ENCODE data around the gene DGKB. TPM values are rescaled to one million over a fixed set of nuclear protein-coding genes. Genes with fewer than 3 reads are reported as not detected.

The DGKB gene
- total RNA-seq = 10 to 100 TPM in 2 of 4 donors, 1 to 10 TPM in 2; 4.4 to 33.1 (median 9.3) TPM

- TF ChIP-seq CTCF (IDR thresholded peaks at IDR 0.05) = no peak
- no peak for TF ChIP-seq POLR2A (IDR thresholded peaks at IDR 0.05)
- no peaks in the 10 kb centered on the region for H3K36me3 ChIP-seq
- no peaks in the 10 kb centered on the region for H3K9me3 ChIP-seq
- intact Hi-C loops (cut with DNase I; ENCODE audit: low total_unique reads) = no loop called here
- DNase-seq = peak; percentile 69 to 74
- H3K27me3 ChIP-seq = no peaks in the 10 kb centered on the region
- no peaks in the 10 kb centered on the region for H3K4me1 ChIP-seq
- peak within 1 kb of the TSS; percentile 66 to 78 for H3K27ac ChIP-seq
- peak within 1 kb of the TSS; percentile 28 to 37 for H3K4me3 ChIP-seq
Observed at GRCh38 chr7:14902589-14903067, at the start of gene DGKB. DGKB (minus strand) TSS chr7:14902751.

GRCh38 chr7:14950013-14950412, 47.5 kb upstream of the DGKB start:
- H3K9me3 ChIP-seq = no peaks in the 10 kb centered on the region
- TF ChIP-seq CTCF (IDR thresholded peaks at IDR 0.05) (no peak), POLR2A (IDR thresholded peaks at IDR 0.05) (no peak)
- intact Hi-C loops (cut with DNase I; ENCODE audit: low total_unique reads) = no loop called here

GRCh38 chr7:14938181-14938580, 35.6 kb upstream of the DGKB start:
- Histone ChIP-seq H3K27me3 (no peaks in the 10 kb centered on the region), H3K9me3 (no peaks in the 10 kb centered on the region), H3K27ac (no peak overlapping the region), H3K36me3 (no peaks in the 10 kb centered on the region), H3K4me3 (no peak overlapping the region), H3K4me1 (no peaks in the 10 kb centered on the region)
- DNase-seq = no peak
- no peak for TF ChIP-seq CTCF (IDR thresholded peaks at IDR 0.05)
- TF ChIP-seq POLR2A (IDR thresholded peaks at IDR 0.05) = no peak
- intact Hi-C loops (cut with DNase I; ENCODE audit: low total_unique reads) = no loop called here

More at GRCh38 chr7:14950013-14950412, 47.5 kb upstream of the DGKB start:
- Histone ChIP-seq H3K27ac (no peak overlapping the region), H3K27me3 (no peaks in the 10 kb centered on the region), H3K4me3 (no peak overlapping the region), H3K4me1 (no peaks in the 10 kb centered on the region), H3K36me3 (no peaks in the 10 kb centered on the region)
- no peak for DNase-seq

- TF ChIP-seq CTCF (IDR thresholded peaks at IDR 0.05) (no peak), POLR2A (IDR thresholded peaks at IDR 0.05) (no peak)
Observed at GRCh38 chr7:14937581-14937980, 35.0 kb upstream of the DGKB start.

GRCh38 chr7:14936554-14936953, 34.0 kb upstream of the DGKB start:
- Histone ChIP-seq H3K27me3 (no peaks in the 10 kb centered on the region), H3K4me3 (no peak overlapping the region), H3K9me3 (no peaks in the 10 kb centered on the region), H3K27ac (peak overlapping the region; percentile 19 to 41), H3K4me1 (no peaks in the 10 kb centered on the region), H3K36me3 (no peaks in the 10 kb centered on the region)
- TF ChIP-seq CTCF (IDR thresholded peaks at IDR 0.05) (no peak), POLR2A (IDR thresholded peaks at IDR 0.05) (no peak)
- peak; percentile 47 to 59 for DNase-seq
- intact Hi-C loops (cut with DNase I; ENCODE audit: low total_unique reads) = no loop called here

More at GRCh38 chr7:14937581-14937980, 35.0 kb upstream of the DGKB start:
- no peaks in the 10 kb centered on the region for H3K36me3 ChIP-seq
- no peaks in the 10 kb centered on the region for H3K27me3 ChIP-seq
- intact Hi-C loops (cut with DNase I; ENCODE audit: low total_unique reads) = no loop called here
- H3K27ac ChIP-seq = no peak overlapping the region
- no peak for DNase-seq
- H3K9me3 ChIP-seq = no peaks in the 10 kb centered on the region
- H3K4me3 ChIP-seq = no peak overlapping the region
- no peaks in the 10 kb centered on the region for H3K4me1 ChIP-seq
